ENCODE results near the gene LACTBL1.

Gene LACTBL1

DNA sequence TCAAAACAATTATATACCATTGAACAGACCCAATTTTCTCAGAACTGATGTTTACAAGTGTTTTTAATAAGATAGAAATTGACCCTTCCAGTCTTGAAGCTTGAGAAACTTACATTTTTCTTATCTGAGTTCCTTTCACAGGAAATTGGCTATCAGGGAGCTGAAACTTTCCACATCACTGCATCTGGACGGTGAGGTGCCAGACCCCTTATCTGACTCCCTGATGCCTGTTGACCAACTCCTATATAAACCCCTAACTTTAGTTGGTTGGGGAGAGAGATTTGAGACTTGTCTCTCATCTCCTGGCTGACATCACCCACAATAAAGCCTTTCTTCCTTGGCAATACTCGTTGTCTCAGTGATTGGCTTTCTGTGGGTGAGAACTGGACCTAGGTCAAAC lies 31.4 kb downstream of the LACTBL1 start:
- no peak for DNase-seq

DNA sequence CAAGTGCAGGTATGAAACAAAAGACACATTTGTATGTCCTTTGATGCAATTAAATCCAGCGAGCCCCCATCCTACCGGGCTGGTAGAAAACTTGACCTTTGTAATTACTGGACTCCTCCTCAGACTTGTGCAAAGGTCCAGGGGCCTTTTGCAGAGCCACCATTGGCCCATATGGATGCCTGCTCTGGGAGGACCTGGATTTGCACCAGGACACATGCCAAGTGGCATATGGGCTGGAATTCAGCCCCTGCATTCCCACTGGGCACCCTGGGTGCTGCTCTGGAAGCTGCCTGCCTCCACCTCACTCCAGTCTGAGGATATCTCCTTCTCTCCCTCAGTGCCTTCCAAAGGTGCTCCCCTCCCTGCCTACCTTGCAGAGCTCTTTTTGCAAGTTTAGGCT lies 36.0 kb downstream of the LACTBL1 start:
- no peak for DNase-seq

DNA sequence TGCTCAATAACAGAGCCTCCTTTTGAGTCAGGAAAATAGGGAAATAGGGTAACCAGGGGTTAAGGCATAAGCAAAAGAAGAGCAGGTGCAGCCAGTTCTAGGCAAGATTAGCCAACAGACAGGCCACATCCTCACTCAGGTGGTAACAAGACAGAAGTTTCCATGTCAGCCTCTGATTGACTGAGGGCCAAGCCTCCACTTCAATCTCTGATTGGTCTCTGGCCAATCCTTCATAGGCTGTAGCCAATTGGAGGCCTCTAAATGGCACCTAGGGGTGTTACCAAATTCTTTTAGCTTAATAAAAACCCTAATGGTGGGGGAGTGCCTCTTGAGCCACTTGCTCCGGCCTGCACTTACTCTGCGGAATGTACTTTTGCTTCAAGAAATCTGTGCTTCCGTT lies 37.2 kb downstream of the LACTBL1 start:
- DNase-seq: no peak

DNA sequence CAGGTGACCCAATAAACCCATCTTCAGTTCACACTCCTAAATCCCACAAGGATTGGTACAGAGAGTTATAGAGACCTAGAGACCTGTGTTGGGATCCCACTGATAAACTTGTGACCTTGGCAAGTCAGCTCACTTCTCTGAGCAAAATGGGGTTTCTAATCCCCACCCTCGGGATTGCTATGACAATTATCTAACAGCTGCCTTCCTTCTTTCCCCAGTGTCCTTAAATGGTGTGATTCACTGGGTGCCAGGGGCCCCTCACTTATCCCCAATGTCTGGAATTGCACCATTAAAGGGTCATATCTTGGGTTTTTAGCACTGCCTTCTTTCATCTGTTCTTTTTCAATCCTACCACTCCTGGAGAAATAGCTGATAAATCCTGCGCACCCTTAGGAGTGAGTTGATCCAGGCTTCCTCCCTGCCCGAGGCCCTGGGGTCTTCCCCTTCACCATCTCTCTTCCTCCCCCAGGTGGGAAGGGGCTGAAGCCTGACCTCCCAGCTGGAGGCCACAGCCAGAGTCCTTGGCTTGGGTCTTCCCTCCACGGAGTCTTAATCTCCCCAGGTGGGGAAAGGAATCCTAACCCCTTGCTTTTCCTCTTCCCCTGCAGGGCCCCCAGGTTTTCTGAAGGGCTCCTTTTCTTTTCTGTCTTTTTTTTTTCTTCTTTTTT lies 39.7 kb downstream of the LACTBL1 start:
- DNase-seq: no peak

DNA sequence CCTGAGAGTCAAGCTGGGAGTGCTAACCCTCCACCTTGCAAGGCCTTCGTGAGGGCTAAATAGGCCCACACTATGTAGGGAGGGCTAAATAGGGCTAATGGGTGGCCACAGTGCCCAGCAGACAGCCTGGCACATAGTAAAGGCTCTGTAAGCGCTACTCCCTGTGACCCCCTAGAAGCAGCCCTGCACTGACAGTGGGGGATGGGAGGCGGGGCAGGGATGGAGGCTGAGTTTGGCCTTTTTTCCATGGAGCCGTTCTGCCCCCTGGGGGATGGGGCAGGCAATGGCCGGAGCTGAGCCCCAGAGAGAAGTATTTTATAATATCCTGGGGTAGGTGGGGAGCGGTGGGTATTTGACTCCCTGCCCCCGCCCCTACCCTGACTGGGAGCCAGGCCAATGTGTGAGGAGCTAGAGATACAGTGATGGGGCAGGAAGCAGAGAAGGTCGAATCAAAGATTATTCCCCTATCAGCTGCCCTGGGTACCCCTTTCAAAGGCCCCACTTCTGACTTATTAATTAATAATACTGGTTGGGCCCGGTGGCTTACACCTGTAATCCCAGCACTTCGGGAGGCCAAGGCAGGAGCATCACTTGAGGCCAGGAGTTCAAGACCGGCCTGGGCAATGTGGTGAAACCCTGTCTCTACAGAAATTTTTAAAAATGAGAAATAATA lies 42.3 kb downstream of the LACTBL1 start:
- DNase-seq: no peak

DNA sequence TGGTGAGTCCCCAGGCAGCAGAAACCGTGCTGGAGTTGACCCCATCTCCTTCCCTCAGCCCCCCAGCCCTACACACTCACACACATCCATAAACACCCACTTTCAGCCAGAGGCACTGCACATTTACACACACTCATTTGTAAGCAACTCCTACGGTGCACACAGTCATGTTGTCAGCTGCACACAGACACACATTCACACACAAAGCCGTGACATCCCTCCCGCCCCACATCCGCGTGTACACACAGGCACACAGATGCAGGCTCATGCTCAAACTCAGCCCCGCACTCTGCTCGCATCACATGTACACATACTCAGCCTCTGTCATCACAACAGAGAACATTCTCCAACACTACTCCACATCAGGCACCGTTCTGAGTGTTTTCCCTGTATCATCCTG lies 47.6 kb downstream of the LACTBL1 start:
- no peak for DNase-seq

DNA sequence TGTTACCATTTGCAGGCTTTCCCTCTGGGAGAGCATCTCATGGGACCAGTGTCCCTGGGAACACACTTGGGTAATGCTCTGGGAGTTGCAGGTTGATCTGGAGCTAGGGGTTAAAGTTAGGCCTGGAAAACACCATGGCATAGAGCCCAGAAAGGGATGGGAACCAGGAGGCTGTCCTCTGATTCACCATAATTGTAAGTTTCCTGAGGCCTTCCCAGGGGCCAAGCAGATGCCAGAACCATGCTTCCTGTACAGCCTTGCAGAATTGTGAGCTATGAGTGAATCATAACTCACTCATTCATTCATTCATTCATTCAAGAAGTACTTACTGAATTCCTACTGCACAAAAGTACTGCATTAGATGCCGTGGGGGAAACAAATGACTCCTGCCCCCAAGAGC lies 50.0 kb downstream of the LACTBL1 start:
- DNase-seq: no peak

DNA sequence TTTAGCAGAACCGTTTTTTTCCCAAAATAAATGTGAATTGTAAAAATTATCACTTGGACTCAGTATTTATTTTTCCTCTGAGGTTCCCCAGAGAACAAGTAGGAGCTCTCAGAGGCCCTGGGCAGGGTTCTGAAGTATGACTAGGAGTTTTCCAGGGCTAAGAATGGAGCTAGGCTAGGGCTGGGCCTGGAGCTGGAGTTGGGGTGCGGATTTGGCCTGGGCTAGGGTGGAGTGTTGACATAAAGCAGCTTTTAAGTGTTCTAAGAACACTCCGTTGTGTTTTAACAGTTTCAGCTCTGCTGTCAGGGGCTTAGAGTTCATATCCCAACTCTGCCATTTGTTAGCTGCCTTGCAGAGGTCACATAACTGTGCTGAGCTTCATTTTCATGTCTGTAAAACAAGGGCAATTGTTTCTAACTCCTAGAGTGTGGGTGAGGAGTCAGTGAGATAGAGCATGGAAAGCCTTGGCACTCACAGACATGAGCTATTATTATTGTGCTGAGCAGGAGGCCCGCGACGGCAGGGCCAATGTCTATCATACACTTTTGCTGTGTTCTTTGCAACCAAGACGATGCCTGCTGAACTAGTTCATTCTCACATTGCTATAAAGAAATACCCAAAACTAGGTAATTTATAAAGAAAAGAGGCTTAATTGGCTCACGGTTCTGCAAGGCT lies 51.1 kb downstream of the LACTBL1 start:
- DNase-seq: no peak

DNA sequence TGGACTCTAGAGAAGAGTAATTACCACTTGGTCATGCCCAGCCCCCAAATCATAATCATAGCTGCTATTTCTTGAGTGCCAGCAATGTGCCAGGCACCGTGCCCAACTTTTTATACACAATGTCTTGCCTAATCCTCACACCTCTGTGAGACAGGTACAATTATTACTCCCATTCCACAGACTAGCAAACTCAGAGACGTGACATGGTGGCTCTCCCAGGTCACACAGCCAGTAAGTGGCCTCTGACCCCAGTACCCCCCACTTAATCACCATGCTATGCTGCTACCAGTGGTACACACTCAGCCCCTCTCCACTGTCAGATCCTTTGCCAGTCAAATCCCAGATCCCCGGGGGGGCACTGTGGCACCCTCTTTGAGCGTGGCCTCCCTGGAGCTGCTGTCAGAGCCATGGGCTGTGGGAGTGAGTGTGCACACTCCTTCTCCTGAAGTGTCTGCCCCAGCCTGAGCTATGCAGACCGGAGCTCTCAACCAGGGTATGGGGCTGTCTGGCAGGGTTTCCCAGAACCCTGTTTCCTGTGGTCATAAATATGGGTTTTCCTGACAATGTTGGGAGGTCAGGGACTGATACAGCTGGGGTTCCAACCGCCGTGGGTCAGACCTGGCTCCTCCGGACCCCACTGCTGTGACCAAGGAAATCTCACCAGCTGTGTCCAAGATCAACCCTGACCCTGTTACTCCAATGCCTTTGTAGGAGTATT lies 51.8 kb downstream of the LACTBL1 start:
- DNase-seq: no peak

DNA sequence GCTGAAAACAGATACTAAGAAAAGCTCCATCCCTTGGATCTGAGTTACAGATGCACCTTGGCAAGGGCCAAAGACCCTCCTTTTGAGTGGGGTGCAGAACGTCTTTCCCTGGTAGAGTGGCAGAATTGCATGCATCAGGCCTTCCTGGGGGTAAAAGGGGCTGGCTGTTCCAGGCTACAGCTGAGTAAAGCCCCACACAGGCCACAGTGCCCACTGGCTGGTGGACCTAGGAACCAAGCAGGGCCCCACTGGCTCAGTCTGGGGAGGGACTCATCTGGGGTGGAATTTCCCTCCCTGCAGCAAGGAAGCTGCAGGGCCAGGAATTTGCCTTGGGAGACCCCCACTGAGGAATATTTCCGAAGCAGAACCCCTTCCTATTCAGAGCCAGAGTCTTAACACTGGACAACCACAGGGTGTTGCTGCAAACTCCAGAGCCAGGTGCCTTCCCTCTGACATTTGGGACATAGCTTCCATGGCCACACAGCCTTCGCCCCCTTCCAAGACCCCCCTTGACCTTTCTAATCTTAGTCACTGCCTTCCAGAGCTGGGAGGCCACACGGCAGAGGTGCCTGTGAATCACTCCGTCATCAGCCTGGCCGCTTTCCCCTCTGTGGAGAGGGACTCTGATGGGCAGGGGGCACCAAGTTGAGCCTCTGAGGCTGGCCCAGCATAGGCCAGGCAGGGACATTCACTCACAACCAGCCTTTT lies 52.5 kb downstream of the LACTBL1 start:
- no peak for DNase-seq

DNA sequence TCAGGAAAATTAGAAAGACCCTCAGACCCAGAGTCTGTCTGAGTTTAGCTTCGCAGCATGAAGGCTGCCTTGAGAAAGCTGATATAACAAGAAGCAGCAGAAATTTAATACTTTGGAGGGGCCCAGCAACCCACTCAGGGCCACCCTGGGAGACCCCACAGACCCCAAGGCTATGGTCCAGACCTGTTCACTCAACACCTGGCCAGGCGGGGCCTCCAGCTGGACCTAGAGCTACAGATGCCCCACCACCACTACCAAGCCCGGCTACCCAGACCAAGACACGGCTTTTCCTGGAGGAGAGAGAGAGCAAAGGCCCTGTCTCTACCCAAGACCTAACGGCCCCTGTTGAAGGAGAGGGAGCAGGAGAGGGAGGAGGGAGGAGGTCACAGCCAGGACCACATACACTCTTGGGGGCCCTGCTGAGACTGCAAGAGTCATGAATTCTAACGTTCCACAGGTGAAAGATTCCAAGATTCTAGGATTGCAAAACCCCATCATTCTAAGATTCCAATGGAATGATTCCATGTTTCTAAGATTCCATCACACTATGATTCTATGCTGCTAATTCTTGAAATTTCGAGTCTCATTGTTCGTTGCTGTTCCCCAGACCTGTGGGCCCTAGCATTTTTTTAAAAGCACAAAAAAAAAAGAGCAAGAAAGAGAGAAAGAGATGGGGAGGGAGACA lies 53.2 kb downstream of the LACTBL1 start:
- DNase-seq: no peak

DNA sequence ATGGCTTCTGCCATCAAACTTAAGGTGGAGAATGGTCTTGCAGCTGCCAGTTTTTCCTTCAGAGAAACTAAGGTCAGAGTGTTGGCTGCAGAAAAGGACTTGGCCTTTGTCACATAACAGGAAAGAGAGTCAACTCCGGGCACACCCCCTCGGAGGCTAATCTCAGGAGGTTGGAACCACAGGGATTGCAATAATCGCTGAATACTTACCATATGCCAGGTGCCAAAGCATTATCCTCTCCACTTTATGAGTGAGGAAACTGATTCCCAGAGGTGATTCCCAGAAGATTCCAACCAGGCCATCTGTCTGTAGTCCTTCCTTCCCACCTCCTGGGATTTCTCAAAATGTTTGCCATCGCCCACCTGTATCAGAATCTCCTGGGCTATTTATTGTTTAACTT lies 54.0 kb downstream of the LACTBL1 start:
- DNase-seq: no peak

DNA sequence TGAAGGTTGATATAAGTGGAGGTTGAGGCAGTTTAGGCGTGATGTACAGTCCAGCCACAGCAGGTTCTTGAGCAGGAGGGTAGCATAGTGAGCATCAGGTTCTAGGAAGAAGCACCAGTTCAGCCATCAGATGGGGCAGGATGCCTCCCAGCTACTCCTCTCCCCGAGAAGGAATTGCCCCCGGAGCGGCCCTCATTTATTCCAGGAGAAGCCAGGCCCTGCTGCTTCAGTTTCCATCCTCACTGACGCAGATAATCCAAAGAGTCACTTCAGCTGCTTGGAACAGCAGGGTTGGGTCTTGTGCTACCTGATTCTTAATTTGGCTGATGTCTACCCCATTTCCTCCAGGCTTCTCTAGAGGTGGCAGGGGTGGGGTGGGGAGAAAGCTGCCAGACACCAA lies 54.7 kb downstream of the LACTBL1 start:
- no peak for DNase-seq

DNA sequence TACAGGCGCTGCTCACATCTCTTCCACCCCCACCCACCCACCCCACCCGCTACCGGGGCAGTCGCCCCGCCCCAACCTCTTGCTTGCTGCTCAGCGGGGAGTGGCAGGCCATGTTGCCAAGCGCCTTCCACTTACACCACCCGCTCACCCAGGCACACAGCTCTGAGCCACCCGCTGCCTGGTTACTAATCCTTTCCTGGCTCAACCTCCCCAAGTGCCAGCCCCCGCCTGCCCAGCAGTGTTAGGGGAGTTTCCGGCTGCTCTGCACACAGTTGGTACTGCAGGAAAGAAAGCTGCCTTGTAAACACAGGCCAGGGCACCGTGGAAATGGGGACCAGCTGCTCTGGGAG lies 56.2 kb downstream of the LACTBL1 start:
- DNase-seq: peak; percentile 25

DNA sequence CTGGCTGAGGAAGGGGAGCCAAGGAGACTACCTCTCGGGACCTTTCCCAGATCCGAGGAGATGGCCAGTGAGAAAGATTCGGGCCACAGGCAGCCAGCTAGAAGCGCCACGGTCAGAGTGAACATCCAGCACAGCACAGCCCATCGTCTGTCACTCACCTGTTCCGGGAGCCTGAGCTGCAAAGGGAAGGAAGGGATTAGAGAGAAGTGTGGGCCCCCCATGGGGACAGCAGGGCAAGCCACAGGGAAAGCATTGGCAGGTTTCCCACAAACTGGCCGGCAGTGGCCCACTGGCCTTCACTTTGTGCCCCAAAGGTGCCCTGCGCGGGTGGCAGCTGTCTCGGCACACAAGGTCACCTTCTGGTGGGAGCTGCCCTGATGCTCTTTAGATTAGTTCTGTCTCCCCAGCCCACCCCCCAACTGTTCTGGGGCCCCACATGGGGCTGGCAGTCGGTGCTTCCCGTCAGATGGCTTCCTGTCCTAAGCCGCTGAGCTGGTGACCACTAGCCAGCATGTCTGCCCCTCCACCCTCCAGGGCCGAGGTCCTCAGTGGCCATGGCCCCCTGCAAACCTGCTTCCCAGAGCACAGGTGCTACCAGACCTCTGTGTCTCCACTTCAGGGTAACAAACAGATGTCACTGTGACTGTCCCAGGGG lies 56.7 kb downstream of the LACTBL1 start:
- DNase-seq: no peak

DNA sequence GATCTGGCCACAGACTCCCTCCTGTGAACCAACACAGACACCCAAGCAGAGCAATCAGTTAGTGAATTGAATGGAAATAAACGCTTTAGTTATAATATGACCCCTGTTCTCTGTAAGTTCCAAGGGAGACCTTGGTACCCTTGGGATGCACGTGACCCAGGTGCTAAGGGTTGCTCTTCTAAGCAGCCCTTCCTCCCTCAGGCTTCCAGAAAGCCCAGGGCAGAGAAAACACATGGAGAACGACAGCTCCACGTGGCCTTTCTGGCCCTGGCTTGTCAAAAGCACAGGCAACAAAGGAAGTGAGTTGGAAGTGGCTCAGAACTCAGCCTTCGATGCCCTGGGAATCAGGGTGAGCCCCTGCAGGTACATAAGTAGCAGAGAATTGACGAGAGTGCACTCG lies 57.4 kb downstream of the LACTBL1 start:
- DNase-seq: no peak

DNA sequence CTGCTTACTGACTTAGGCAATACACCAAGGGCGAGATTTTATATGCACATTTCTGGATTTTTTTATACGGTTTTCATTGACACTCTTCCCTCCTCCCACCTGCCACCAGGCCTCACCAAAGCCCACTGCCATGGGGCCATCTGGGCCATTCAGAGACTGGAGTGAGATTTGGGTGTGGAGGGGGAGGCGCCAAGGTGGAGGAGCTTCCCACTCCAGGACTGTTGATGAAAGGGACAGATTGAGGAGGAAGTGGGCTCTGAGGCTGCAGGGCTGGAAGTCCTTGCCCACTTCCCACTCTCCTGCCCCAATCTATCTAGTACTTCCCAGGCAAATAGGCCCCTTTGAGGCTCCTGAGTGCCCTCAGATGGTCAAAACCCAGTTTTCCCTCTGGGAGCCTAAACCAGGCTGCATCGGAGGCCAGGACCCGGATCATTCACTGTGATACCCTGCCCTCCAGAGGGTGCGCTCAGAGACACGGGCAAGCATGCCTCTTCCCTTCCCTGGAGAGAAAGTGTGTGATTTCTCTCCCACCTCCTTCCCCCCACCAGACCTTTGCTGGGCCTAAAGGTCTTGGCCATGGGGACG lies 57.9 kb downstream of the LACTBL1 start:
- DNase-seq: no peak

DNA sequence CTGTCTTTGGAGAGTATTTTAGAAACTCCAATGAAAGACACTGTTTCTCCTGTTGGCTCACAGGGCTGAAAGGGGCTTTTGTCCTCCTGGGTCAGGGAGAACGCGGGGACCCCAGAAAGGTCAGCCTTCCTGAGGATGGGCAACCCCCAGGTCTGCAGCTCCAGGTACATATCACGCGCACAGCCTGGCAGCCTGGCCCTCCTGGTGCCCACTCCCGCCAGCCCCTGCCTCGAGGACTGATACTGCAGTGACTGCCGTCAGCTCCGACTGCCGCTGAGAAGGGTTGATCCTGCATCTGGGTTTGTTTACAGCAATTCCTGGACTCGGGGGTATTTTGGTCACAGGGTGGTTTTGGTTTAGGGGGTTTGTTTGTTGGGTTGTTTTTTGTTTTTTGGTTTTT lies 58.5 kb downstream of the LACTBL1 start:
- DNase-seq: no peak

DNA sequence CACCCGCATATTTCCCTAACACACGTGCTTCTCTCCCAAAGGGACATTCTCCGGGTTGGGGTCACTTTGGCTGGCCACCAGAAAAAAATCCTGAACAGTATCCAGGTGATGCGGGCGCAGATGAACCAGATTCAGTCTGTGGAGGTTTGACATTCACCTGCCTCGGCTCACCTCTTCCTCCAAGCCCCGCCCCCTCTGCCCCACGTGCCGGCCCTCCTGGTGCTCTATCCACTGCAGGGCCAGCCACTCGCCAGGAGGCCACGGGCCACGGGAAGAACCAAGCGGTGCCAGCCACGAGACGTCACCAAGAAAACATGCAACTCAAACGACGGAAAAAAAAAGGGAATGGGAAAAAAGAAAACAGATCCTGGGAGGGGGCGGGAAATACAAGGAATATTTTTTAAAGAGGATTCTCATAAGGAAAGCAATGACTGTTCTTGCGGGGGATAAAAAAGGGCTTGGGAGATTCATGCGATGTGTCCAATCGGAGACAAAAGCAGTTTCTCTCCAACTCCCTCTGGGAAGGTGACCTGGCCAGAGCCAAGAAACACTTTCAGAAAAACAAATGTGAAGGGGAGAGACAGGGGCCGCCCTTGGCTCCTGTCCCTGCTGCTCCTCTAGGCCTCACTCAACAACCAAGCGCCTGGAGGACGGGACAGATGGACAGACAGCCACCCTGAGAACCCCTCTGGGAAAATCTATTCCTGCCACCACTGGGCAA lies 59.1 kb downstream of the LACTBL1 start:
- DNase-seq: no peak

DNA sequence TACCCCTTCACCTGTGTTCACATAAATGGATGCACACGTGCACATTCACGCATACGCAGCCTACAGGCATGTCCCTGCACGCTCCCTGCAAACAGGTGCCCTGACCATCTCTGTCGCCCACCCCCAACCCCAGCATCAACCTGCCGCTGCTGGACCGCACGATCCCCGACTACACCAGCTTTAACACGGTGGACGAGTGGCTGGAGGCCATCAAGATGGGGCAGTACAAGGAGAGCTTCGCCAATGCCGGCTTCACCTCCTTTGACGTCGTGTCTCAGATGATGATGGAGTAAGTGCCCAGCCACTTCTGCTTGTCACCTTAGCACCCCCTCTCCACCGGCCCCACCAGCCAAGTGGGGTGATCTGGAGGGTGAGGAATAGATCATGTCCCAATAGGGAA lies 60.4 kb downstream of the LACTBL1 start:
- no peak for DNase-seq
